Muscle of arm (tissue), 12 donors: Measurements from ENCODE around the gene MEPCE. TPM values are rescaled to one million over a fixed set of nuclear protein-coding genes. Genes with fewer than 3 reads are reported as not detected.
"Not testable (repeated sequence)": the region's sequence is repeated elsewhere in the genome, so short reads cannot be mapped to it uniquely, and the experiment has no call there.

ENCODE experiments used
- DNase-seq: peaks from one replicate; pipeline ENCODE4 v3.0.0-alpha.2; 2013
- polyA plus RNA-seq, 12 donors: library from polyadenylated mRNA; unstranded; fragments of 120-200 nt; gene quantifications; one replicate each; pipeline ENCODE4 v1.2.1, GENCODE V29; 2013; ENCODE audit not compliant: insufficient read length in 12 of 12

MEPCE gene
- polyA plus RNA-seq, 12 donors, result 27.0 to 42.9 (median 32.2) TPM; not detected in 1

DNA sequence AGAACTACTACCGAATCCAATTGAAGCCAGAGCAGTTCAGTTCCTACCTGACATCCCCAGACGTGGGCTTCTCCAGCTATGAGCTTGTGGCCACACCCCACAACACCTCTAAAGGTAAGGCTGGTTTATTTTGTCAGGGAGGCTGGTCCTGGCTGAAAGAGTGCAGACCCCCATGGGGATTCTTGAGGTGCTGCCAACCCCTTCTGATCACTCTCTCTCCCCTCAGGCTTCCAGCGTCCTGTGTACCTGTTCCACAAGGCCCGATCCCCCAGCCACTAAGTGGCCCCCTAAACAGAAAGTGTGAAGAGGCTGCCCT is 3.6 kb downstream of the MEPCE start:
- no peak for DNase-seq

DNA sequence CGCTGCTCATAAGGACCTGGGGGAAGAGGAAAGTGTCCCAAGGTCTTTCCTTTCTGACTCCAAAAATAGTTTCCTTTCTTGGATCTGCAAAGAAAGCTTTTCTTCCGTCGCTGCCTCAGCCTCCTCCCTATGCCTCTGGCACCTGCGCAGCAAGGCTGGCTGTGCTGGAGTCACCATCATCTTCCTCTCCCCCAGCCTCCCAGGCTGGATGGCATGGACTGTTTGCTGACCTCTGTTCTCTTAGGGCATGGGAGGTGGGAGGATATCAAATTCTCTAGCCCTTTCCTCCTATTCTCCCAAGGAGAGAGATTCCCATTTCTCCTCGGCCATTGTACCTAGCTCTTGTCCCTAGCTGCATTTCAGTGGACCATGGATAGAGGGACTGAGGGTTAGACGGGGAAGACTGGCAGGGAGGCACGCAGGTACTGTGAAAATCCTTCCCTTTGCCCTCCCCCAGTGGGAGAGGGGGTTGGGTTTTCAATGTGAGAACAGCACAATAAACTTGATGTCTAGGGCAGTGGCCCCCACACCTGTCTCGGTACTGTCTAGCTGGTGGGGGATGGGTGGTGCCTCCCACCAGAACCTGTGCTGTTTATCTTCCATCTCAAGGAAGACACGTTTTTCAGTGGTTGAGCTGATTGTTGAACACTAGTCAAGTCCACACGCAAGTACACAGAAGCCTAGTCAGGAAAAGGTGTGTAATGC is 4.1 kb downstream of the MEPCE start:
- DNase-seq, result no peak

DNA sequence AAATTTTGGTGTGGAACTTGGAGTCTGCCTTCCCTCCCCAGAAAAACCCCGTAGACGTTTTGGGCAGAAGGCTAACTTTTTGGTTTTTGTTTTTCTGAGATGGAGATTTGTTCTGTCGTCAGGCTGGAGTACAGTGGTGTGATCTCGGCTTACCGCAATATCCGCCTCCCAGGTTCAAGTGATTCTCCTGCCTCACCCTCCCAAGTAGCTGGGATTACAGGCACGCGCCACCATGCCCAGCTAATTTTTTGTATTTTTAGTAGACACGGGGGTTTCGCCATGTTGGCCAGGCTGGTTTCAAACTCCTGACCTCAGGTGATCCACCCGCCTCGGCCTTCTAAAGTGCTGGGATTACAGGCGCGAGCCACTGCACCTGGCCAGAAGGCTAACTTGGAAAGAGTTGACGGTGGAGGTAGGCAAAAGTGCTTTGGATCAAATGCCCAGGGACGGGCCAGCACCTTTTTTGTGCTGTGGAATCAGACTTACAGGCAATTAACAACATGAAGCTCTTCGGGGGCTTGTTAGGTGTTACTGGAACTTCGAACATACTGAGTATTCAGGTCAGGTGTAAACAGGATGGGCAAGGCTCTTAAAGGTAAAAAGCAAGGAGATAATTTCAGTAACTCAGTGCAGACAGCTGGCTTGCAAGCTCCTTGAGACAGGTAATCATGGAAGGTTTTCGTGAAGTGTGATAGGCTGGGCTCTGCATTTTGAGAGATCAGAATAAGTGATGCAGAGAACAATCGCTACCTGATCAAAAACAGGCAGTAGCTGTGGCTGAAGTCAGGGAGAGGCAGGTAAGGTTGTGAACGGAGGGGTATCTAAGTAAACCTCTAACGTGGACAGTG is 4.9 kb downstream of the MEPCE start:
- DNase-seq, result no peak

DNA sequence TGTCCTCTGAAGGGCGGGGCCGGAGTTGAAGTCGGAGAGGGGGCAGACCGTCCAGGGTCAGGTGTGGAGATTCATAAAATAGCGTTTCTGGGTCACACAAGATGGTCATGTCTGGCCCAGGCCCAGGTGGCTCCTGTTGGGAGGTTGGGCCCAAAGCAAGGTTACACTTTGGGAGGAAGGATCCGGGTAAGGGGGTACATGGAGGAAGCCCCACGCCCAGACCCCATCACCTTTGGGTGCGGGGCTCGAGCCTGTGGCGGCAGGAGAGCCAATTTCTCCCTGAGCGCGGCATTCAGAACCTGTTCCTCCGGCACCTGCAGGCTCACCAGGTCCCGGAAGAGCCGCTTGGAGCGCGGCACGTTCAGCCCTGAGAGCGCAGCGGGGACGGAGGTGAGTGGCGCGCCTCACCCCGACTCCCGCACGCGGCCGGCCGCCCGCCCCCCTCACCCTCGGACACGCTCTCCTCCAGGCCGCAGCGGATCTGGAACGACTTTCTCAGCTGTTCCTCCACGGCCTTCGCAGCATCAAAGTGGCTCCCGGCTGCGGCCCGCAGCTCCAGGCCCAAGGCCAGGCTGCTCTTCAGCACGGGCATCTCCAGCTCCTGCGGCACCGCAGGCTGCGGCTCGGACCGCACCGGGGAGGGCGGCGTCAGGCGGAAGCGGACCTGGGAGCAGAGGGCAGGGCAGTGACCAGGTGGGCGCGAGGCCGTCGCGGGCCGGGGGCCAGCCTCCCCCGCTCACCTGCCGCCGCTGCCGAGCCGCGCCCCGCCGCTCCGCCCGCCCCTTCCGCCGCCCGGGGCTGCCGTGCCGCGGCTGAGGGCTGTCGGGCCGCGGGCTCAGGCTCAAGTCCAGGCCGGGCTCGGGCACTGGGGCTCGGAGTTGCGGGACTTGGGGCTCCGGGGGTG is 6.0 kb downstream of the MEPCE start:
- no peak for DNase-seq

DNA sequence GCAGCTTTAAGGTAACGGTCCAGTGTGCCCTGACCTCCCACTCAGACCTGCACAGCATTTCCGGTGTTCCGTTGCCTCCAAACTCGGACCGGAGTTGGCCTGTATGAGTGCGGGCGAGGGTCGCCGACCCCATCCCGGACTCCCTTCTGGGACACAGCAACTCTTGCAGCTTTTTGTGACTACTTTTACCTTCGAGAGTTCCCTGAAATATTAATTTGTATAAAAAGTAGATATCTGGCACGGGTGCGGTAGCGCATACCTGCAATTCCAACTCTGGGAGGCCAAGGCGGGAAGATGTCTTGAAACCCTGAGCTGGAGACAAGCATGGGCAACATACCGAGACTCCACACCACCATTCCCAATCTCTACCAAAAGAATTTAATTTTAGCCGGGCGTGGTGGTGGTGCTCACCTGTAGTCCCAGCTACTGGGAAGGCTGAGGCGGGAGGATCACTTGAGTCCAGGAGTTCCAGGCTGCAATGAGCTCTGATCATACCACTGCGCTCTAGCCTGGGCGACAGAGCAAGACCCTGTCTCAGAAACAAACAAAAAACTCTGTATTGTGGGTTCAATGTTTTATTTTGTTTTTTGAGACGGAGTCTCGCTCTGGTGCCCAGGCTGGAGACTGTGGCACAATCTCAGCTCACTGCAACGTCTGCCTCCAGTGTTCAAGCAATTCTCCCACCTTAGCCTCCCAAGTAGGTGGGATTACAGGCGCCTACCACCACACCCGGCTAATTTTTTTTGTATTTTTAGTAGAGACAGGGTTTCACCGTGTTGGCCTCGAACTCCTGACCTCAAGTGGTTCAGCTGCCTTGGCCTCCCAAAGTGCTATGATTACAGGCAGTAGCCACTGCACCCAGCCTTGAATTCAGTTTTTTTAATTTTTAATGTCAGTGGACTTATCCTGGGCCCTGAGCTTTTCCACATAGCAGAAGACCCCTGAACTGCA is 7.8 kb downstream of the MEPCE start:
- DNase-seq, result no peak

DNA sequence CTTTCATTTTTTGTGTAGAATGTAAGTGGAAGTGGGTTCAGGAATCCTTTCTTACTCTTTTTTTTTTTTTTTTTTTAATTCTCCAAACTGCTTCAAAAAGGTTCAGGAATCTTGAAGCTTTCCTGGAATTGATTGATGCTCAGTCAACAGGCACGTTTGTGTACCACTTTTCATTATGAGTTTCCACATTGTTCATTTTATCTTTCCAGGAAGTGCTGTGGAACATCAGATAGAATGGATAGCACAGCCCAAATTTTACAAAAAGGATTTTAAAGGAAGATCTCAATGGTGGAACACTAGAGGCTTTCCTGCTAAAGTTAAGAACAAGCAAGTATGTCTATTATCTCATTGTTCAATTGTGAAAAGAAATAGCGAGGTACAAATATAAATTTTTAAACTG is 8.5 kb downstream of the MEPCE start:
- no peak for DNase-seq

DNA sequence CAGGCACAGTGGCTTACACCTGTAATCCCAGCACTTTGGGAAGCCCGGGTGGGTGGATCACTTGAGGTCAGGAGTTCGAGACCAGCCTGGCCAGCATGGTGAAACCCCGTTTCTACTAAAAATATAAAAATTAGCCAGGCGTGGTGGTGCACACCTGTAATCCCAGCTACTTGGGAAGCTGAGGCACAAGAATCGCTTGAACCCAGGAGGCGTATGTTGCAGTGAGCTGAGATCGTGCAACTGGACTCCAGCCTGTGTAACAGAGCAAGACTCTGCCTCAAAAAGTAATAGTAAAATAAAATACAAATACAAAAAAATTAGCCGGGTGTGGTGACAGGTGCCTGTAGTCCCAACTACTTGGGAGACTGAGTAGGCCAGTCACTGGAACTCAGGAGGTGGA is 9.1 kb downstream of the MEPCE start:
- DNase-seq, result not testable (repeated sequence)

DNA sequence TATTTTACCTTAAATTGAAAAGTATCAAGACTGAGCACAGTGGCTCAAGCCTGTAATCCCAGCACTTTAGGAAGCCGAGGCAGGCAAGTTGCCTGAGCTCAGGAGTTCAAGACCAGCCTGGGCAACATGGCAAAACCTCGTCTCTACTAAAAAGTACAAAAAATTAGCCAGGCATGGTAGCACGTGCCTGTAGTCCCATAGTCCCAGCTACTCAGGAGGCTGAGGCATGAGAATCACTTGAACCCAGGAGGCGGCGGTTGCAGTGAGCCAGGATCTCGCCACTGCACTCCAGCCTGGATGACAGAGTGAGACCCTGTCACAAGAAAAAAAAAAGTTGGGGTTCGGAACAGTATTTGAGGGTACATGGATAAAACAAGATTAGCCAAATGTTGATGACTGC is 9.6 kb downstream of the MEPCE start:
- not testable (repeated sequence) for DNase-seq

DNA sequence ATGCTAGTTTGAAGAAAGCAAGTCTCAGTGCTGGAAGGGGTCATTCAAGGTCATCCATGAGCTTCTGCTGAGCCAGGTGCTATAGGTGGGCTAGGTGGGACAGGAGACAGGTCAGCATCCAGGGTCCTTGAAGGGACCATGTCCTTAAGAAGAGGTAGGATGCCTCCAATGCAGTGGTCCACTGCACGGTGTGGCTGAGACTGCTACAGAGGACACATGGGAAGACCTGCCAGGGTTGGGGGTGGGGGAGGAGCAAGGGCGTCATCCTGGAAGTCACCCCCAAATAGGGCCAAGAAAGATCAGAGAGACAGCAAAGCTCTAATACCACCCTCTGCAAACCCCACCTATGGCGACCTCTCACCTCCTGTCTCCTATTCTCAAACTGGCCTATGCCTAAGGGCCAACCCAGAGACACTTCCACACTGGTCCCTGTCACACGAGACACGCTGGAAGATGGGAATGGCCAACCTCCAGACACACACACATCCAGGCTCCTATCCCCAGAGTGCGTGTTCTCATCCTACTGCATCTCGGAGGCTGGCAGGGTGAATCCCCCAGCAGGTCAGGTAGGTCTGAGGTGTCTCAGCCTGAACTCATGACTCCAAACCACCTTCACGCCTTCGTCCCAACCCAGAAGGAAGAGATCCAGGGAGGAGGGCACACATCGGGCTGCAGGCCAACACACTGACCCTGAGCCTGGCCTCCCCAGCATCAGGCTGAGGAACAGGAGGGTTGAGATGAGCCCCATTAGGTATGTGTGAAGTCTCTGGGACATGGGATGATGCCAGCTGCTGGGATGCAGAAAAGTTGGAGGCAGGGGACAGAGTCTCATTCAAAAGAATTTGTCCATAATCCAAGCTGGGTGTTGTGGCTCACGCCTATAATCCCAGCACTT is 12.3 kb downstream of the MEPCE start:
- no peak for DNase-seq

DNA sequence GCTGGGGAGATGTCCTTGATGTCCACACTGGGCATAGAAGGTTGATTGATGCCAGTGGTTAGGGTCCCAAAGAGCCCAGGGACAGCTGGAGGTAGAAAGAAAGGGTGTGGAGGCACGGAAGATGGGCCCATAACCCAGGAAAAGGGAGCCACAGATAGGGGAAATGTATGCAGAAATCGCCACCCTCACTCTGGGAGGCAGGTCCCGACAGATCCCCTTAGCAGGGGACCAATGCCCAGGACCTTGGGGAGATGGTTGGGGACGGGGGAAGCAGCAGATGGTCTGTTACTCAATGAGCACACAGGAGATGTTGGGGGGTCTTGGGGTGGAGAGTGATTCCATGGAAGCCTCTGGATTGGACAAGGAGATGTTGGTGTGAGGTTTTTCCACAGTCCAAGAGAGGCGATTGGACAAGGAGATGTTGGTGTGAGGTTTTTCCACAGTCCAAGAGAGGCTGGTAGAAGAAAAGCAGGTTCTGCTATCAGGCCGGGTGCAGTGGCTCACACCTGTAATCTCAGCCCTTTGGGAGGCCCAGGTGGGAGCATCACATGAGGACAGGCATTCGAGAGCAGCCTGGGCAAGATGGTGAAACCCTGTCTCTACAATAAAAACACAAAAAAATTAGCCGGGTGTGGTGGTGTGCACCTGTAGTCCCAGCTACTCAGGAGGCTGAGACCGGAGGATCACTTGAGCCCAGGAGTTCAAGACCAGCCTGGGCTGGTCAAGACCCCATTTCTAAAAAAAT is 13.6 kb downstream of the MEPCE start:
- DNase-seq, result no peak

DNA sequence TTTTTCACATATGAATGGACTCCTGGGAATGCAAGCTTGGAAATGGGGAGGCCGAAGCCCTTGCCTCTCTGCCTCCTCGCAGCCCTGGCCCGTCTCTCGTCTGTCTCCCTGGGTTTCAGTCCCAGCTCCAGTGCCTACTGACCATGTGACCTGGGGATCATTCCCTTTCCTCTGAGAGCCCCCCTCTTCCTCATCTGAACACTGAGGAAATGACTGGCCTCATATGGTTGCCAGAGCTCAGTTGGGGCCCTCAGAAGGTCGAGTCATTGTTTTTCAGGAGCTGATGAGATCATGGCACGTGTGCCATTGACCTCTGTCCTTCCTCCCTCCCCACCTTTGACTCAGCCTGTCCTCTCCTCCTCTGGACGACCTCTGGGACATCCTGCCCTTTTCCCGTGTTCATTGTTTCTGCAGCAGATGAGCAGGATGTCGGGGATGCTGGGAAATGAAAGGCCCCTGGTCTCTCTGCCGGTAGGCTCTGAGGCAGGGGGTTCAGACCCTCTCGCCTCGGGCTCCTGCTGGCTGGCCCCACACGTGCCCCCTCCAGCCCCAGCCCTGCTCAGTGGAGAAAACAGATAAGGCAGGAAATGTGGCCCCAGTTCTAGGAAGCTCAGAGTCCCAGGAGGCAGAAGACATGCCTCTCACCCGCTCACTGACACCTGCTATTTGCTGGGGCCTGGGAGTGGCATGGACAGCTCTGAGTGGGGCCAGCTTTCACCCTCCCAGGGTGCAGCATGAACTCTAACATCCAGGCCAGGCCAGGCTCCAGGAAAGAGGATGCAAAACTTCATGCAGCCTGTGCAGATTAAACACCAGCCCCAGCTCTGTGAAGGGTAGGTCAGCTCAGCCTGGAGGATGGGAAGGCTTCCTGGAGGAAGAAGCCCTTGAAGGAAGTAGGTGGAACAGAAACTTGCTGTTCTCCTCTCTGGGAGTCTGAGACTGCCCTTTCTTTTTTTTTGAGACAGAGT is 15.0 kb downstream of the MEPCE start:
- DNase-seq, result no peak

DNA sequence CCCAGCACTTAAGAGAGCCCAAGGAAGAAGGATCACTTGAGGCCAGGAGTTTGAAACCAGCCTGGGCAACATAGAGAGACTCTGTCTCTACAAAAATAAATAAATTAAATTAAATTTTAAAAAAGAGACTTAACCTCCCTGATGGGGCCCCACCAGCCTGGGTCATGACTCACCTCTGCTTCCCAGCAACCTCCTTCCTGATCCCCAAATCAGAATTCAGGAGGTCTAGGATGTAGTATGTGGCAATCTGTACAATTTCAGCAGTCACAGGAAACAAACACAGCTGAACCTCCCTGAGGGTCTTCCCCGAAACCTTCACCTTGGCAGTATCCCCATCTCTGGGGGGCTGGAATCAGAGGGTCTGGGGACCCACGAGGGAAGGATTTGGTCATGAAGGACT is 16.4 kb downstream of the MEPCE start:
- DNase-seq, result no peak

DNA sequence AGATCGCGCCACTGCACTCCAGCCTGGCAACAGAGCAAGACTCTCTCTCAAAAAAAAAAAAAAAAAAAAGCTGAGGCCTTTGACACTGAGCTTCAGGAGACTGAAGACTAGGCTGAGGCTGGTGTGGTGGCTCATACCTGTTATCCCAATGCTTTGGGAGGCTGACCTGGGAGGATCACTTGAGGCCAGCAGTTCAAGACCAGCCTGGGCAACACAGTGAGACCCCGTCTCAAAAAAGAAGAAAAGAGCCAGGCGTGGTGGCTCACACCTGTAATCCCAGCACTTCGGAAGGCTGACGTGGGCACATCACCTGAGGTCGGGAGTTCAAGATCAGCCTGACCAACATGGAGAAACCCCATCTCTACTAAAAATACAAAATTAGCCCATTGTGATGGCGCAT is 17.7 kb downstream of the MEPCE start:
- not testable (repeated sequence) for DNase-seq

DNA sequence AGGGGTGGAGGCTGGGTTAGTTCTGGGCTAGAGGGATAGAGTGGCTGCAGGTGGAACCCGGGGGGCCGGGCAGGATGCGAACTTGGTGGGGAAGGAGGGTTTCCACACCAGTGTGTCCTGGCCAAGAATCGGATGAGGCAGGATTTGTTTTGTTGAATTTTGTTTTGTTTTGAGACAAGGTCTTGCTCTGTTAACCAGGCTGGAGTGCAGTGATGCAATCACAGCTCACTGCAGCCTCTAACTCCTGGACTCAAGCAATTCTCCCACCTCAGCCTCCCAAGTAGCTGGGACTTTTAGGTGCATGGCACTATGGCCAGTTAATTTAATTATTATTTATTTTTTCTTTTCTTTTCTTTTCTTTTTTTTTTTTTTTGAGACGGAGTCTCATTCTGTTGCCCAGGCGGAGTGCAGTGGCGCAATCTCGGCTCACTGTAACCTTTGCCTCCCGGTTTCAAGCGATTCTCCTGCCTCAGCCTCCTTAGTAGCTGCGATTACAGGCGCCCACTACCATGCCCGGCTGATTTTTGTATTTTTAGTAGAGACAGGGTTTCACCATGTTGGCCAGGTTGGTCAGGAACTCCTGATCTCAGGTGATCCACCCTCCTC is 19.7 kb downstream of the MEPCE start:
- DNase-seq, result no peak

DNA sequence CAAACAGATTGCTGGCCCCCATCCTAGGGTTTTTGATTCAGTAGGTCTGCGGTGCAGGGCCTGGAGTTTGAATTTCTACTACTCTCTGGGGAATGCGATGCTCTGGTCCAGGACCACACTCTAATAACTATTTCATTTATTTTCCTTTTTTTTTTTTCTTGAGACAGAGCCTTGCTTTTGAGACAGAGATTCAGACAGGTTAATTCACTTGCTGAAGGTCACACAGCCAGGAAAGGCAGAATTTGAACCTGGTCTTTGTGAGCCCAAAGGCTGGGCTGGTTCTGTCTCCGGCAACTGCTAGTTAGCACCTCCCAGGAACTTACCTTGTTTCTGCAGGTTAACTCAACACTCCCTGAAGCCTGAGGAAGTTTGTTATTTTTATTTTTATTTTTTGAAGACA is 22.9 kb downstream of the MEPCE start:
- no peak for DNase-seq

DNA sequence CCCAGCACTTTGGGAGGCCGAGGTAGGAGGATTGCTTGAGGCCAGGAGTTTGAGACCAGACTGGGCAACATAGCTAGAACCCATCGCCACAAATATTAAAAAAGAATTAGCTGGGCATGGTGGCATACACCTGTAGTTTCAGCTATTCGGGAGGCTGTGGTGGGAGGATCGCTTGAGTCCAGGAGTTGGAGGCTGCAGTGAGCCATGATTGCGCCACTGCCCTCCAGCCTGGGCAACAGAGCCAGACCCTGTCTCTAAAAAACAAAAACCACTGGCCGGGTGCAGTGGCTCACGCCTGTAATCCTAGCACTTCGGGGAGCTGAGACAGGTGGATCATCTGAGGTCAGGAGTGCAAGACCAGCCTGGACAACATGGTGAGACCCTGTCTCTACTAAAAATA is 24.2 kb downstream of the MEPCE start:
- DNase-seq, result not testable (repeated sequence)

DNA sequence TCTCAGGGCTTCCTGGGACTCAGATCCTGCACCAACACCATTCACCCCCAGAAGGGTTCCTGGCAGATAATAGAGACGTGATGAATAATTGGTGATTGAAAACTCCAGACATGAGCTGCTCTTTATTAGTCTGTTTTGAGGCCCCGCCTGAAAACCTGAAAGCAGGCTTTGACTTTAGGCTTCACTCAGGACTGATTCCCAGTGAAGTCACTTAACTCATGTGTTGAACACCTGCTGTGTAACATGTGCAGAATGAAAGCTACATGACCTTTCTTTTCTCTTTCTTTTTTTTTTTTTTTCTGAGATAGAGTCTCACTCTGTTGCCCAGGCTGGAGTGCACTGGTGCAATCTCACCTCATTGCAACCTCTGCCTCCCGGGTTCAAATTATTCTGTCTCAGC is 25.6 kb downstream of the MEPCE start:
- no peak for DNase-seq

DNA sequence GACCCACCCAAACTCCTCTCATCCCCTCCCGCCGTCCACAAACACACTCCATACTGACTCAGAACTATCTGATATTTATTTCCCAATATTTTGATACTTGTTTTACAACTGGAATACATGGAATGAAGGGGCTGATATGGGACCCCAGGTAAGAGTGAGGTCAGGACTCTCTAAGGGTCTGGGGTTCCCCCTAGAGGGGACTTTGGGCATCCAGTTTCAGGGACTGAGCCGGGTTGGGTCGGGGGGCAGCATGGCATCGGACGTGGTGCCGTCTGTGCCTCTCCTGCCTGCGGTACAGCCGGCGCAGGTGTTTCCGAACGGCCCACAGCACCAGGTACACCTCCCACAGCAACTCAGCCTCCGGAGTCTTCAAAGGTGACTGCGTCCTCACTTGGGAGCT is 26.9 kb downstream of the MEPCE start:
- DNase-seq, result no peak
